Hepatocyte (in vitro differentiated cells): ENCODE results near the gene GLIS2. TPM values are rescaled to one million over a fixed set of nuclear protein-coding genes. Genes with fewer than 3 reads are reported as not detected.

Experiments used
- DNase-seq: peaks from one replicate; pipeline ENCODE4 v3.0.0-alpha.2; 2016; ENCODE audit warnings: low spot score
- H2AFZ ChIP-seq: fragments of 200-600 bp; sonication (generic); 2 replicates; pipeline ENCODE4 v1.6.0; 2016; ENCODE audit warnings: antibody characterized with exemption, mild to moderate bottlenecking
- H3K27ac ChIP-seq: fragments of 200-600 bp; sonication (generic); 2 replicates; pipeline ENCODE4 v1.5.1; 2016; ENCODE audit warnings: mild to moderate bottlenecking
- H3K27me3 ChIP-seq: fragments of 200-600 bp; sonication (generic); 2 replicates; pipeline ENCODE4 v1.6.1; 2016
- H3K36me3 ChIP-seq: fragments of 200-600 bp; sonication (generic); replicated peaks from 2 replicates; pipeline ENCODE4 v1.5.1; 2016; ENCODE audit warnings: low read depth; ENCODE audit not compliant: insufficient read depth
- H3K4me1 ChIP-seq: fragments of 200-600 bp; sonication (generic); 2 replicates; pipeline ENCODE4 v1.5.1; 2016; ENCODE audit warnings: mild to moderate bottlenecking, moderate library complexity; ENCODE audit not compliant: insufficient read depth
- H3K4me2 ChIP-seq: fragments of 200-600 bp; sonication (generic); 2 replicates; pipeline ENCODE4 v1.6.0; 2016
- H3K4me3 ChIP-seq: fragments of 200-600 bp; sonication (generic); 2 replicates; pipeline ENCODE4 v1.5.1; 2016; ENCODE audit warnings: mild to moderate bottlenecking
- H3K79me2 ChIP-seq: fragments of 200-600 bp; sonication (generic); 2 replicates; pipeline ENCODE4 v1.6.0; 2017; ENCODE audit warnings: mild to moderate bottlenecking
- H3K9me2 ChIP-seq: fragments of 200-600 bp; sonication (generic); replicated peaks from 2 replicates; pipeline ENCODE4 v1.6.0; 2017; ENCODE audit warnings: mild to moderate bottlenecking; ENCODE audit not compliant: insufficient read depth
- H3K9me3 ChIP-seq: fragments of 200-600 bp; sonication (generic); 2 replicates; pipeline ENCODE4 v1.5.1; 2016; ENCODE audit warnings: low read depth, mild to moderate bottlenecking
- H4K20me1 ChIP-seq: fragments of 200-600 bp; sonication (generic); 2 replicates; pipeline ENCODE4 v1.6.0; 2016; ENCODE audit warnings: mild to moderate bottlenecking; ENCODE audit not compliant: insufficient read depth, poor library complexity, severe bottlenecking
- EZH2 ChIP-seq: fragments of 200-600 bp; sonication (generic); IDR thresholded peaks from 2 replicates; pipeline ENCODE4 v1.6.1; 2016; ENCODE audit warnings: antibody characterized with exemption, mild to moderate bottlenecking, borderline replicate concordance
- EZH2phosphoT487 ChIP-seq: fragments of 200-600 bp; sonication (generic); IDR thresholded peaks from one replicate; pipeline ENCODE4 v1.6.1; 2018; ENCODE audit warnings: antibody characterized with exemption, mild to moderate bottlenecking, low read depth, moderate library complexity; ENCODE audit not compliant: unreplicated experiment, severe bottlenecking
- WGBS: methylation state at CpG from one replicate; pipeline ENCODE4 v1.1.6; 2016; ENCODE audit warnings: low lambda C conversion rate; ENCODE audit errors: missing lambda C conversion rate; 5-methylcytosine and 5-hydroxymethylcytosine counted together
- polyA plus RNA-seq: library from polyadenylated mRNA; unstranded; fragments of >200 nt; fragmentation: Nextera tagmentation; extraction: Ambion mirVana; gene quantifications from 2 replicates; pipeline ENCODE4 v1.2.1, GENCODE V29; 2016
- total RNA-seq: library from RNA; depleted of rRNA; stranded (reverse); fragments of >200 nt; gene quantifications from 2 replicates; pipeline ENCODE4 v1.2.3, GENCODE V29; 2014
- TF ChIP-seq, protein P1 (sequence below): fragments of 200-600 bp; sonication (generic); IDR thresholded peaks from 2 replicates; pipeline ENCODE4 v1.5.1; 2016; ENCODE audit warnings: antibody characterized with exemption, mild to moderate bottlenecking; ENCODE audit not compliant: poor library complexity

The GLIS2 gene
- total and polyA plus RNA-seq, 2 experiments from 2014 or later, result 3.6 to 11.3 TPM

DNA sequence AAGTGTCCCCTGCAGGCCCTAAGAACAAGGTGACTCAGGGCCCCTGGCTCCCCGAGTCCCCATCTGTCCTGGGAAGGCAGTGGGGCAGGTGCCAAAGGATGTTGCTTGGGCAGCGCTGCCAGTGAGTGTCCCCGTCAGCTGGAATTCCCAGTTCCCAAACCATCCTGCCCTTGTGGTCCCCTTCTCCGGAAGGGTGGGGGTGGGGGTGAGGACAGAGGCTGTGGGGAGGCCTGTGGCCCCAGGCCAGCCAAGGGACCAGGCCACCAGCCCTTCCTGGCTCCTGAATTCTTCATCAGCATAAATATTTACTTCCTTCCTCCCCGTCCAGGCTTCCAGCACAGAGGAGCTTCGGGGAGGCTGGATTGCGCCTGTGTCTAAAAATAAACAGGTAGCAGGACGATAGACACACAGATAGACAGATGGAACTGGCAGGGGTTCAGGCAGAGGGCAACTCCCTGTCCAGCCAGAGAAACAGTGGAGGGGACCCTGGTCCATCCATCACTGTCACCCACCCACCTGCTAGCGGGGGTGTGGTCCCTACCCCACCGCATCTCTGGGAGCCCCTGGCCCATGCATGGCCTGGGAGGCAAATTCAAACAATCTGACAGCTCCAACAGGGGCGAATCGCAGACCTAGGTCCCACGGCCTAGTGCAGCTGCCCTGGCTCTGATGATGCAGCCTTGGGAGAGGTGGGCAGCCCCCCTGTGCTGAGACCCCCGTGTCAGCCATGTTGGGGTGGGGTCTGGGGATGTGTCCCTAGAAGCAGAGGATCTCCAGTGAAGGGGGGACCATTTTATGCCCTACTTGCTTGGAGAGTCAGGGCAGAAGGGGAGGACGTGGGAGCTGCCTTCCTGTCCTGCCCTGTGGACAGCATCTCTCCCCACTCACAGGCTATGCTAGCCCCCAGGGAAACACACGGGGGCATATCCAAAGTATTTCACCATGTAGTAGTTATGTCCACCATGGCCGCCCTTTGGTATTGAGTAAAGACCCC, 13.2 kb downstream of the GLIS2 start:
- Histone ChIP-seq H3K4me3 (no peak overlapping the region), H3K4me2 (peak overlapping the region; percentile 95), H3K27ac (peak overlapping the region; percentile 89), H3K4me1 (peaks cover 37% of the 10 kb centered on the region), H3K9me2 (no peaks in the 10 kb centered on the region), H3K9me3 (no peaks in the 10 kb centered on the region), H3K27me3 (no peaks in the 10 kb centered on the region), H2AFZ (no peak overlapping the region), H4K20me1 (peaks cover 58% of the 10 kb centered on the region), H3K36me3 (no peaks in the 10 kb centered on the region), H3K79me2 (peaks cover 95% of the 10 kb centered on the region)
- WGBS, result 76% methylated on average over 17 of the region's 17 CpGs
- no peak for DNase-seq
- TF ChIP-seq, protein P1, sequence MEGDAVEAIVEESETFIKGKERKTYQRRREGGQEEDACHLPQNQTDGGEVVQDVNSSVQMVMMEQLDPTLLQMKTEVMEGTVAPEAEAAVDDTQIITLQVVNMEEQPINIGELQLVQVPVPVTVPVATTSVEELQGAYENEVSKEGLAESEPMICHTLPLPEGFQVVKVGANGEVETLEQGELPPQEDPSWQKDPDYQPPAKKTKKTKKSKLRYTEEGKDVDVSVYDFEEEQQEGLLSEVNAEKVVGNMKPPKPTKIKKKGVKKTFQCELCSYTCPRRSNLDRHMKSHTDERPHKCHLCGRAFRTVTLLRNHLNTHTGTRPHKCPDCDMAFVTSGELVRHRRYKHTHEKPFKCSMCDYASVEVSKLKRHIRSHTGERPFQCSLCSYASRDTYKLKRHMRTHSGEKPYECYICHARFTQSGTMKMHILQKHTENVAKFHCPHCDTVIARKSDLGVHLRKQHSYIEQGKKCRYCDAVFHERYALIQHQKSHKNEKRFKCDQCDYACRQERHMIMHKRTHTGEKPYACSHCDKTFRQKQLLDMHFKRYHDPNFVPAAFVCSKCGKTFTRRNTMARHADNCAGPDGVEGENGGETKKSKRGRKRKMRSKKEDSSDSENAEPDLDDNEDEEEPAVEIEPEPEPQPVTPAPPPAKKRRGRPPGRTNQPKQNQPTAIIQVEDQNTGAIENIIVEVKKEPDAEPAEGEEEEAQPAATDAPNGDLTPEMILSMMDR, result no peak
- TF ChIP-seq EZH2, result no peak
- TF ChIP-seq EZH2phosphoT487, result no peak

DNA sequence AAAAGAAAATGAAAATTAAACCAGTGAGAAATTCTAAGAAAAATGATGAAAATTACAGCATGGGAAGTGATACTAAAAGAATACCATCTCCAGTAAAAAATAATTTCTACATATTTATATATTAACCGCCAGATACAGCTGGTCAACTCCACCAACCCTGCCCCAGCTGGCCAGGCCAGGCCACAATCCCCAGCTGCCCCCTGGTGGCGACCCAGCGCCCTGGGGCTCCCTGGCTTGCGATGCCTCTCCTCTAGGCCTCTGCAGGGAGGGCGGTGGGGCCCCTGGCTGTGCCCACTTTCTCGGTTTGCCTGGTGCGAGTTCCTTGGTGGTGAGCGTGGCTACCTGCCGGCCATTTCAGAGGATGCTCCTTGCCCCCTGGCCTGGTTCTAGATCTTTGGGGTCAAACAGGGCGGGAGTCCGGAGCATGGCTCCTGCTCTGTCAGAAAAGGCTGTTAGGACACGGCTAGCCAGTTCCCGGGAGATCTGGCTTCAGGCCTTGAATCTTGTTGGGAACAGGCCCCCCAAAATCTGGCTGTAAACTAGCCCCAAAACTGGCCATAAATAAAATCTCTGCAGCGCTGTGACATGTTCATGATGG, 14.5 kb downstream of the GLIS2 start:
- H3K79me2 ChIP-seq, result peaks cover 82% of the 10 kb centered on the region
- H3K9me3 ChIP-seq, result no peaks in the 10 kb centered on the region
- peaks cover 25% of the 10 kb centered on the region for H3K4me1 ChIP-seq
- H4K20me1 ChIP-seq, result peaks cover 47% of the 10 kb centered on the region
- TF ChIP-seq, protein P1, result peak; percentile 86
- no peak for TF ChIP-seq EZH2phosphoT487
- no peaks in the 10 kb centered on the region for H3K9me2 ChIP-seq
- H3K4me3 ChIP-seq, result no peak overlapping the region
- no peaks in the 10 kb centered on the region for H3K36me3 ChIP-seq
- no peak overlapping the region for H3K27ac ChIP-seq
- H3K4me2 ChIP-seq, result no peak overlapping the region
- H2AFZ ChIP-seq, result no peak overlapping the region
- peak; percentile 87 for DNase-seq
- no peaks in the 10 kb centered on the region for H3K27me3 ChIP-seq
- WGBS, result 70% methylated on average over 14 of the region's 14 CpGs

DNA sequence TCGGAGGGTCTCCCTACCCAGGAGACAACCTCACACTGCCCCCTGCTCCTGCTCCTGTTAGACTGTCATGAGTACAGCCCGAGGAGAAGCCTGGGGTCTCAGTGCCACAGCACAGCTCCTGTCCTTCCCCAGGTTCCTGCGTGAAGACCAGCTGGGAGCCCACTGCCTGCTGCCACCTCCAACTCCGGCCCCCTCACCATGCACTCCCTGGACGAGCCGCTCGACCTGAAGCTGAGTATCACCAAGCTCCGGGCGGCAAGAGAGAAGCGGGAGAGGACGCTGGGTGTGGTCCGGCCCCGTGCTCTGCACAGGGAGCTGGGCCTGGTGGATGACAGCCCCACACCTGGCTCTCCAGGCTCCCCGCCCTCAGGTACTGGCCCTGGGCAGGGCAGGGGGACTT, 16.2 kb downstream of the GLIS2 start:
- no peak overlapping the region for H2AFZ ChIP-seq
- TF ChIP-seq, protein P1, result no peak
- TF ChIP-seq EZH2phosphoT487 (no peak), EZH2 (no peak)
- H3K4me1 ChIP-seq, result peaks cover 20% of the 10 kb centered on the region
- no peak overlapping the region for H3K4me2 ChIP-seq
- no peaks in the 10 kb centered on the region for H3K9me3 ChIP-seq
- peaks cover 65% of the 10 kb centered on the region for H3K79me2 ChIP-seq
- DNase-seq, result no peak
- H3K9me2 ChIP-seq, result no peaks in the 10 kb centered on the region
- WGBS, result 93% methylated on average over 14 of the region's 14 CpGs
- no peaks in the 10 kb centered on the region for H3K27me3 ChIP-seq
- no peaks in the 10 kb centered on the region for H3K36me3 ChIP-seq
- H4K20me1 ChIP-seq, result peaks cover 42% of the 10 kb centered on the region
- no peak overlapping the region for H3K4me3 ChIP-seq
- H3K27ac ChIP-seq, result no peak overlapping the region
